Caco-2 (cell line): ENCODE data around the gene ASTN1. TPM values are rescaled to one million over a fixed set of nuclear protein-coding genes. Genes with fewer than 3 reads are reported as not detected.

Experiments
- BruUV-seq: library from RNA; stranded (reverse); fragments of 400-500 nt; replicated peaks from 2 replicates; lab custom pipeline; 2021; lab: Mats Ljungman, UMichigan
- CTCF ChIA-PET: fragments of 300-600 bp; sonication (Branson Sonifier 250); formaldehyde crosslinking; loops from one replicate; lab custom pipeline; 2022; ENCODE audit warnings: antibody characterized with exemption; lab: Charles Lee
- POLR2A ChIA-PET: fragments of 300-600 bp; sonication (Branson Sonifier 250); formaldehyde crosslinking; loops from one replicate; lab custom pipeline; 2022; ENCODE audit warnings: antibody characterized with exemption; lab: Charles Lee
- DNase-seq, 2 experiments: peaks; one replicate each; pipeline versions ENCODE4 v3.0.0 to v3.0.0-alpha.2; 2020 to 2022
- H3K27me3 ChIP-seq: replicated peaks from 2 replicates; pipeline ENCODE4 v1.6.0; 2011; ENCODE audit warnings: low read length; ENCODE audit not compliant: control insufficient read depth, insufficient read depth
- H3K36me3 ChIP-seq: 2 replicates; pipeline ENCODE4 v1.5.1; 2011; ENCODE audit warnings: low read length; ENCODE audit not compliant: control insufficient read depth, insufficient read depth
- H3K4me1 ChIP-seq: fragments of 250-450 bp; sonication (Bioruptor Pico); 2 replicates; pipeline ENCODE4 v1.5.1; 2020; ENCODE audit warnings: mild to moderate bottlenecking
- H3K4me3 ChIP-seq: 2 replicates; pipeline ENCODE4 v1.5.1; 2011; ENCODE audit warnings: low read depth, mild to moderate bottlenecking, control low read depth, low read length
- H3K9me3 ChIP-seq: fragments of 250-450 bp; sonication (Bioruptor Pico); 2 replicates; pipeline ENCODE4 v1.5.1; 2020; ENCODE audit warnings: mild to moderate bottlenecking, moderate library complexity
- H3K27ac Mint-ChIP-seq: one replicate; pipeline ENCODE4 v1.8.0; 2022; ENCODE audit warnings: mixed read lengths; ENCODE audit not compliant: unreplicated experiment
- H3K27me3 Mint-ChIP-seq: one replicate; pipeline ENCODE4 v1.8.0; 2022; ENCODE audit warnings: mixed read lengths; ENCODE audit not compliant: insufficient read depth, unreplicated experiment
- H3K36me3 Mint-ChIP-seq: one replicate; pipeline ENCODE4 v1.8.0; 2022; ENCODE audit warnings: mild to moderate bottlenecking, mixed read lengths; ENCODE audit not compliant: insufficient read depth, unreplicated experiment
- H3K4me1 Mint-ChIP-seq: one replicate; pipeline ENCODE4 v1.8.0; 2022; ENCODE audit warnings: low read depth, mixed read lengths; ENCODE audit not compliant: unreplicated experiment
- H3K4me3 Mint-ChIP-seq: one replicate; pipeline ENCODE4 v1.8.0; 2022; ENCODE audit warnings: mild to moderate bottlenecking, moderate library complexity, mixed read lengths; ENCODE audit not compliant: unreplicated experiment
- H3K9me3 Mint-ChIP-seq: one replicate; pipeline ENCODE4 v1.8.0; 2022; ENCODE audit warnings: mixed read lengths; ENCODE audit not compliant: unreplicated experiment
- CTCF ChIP-seq, 2 experiments: fragments of 200-600 bp in 1 of 2; IDR thresholded peaks; 1 replicate in 1 of 2; 2 replicates in 1 of 2; pipeline versions ENCODE4 v1.5.1 to v1.8.0; 2011 to 2022; ENCODE audit warnings: antibody characterized with exemption in 1 of 2, control low read depth in 1 of 2, inconsistent platforms in 1 of 2, low read depth in 1 of 2, low read length in 1 of 2, mild to moderate bottlenecking in 1 of 2, moderate library complexity in 1 of 2; ENCODE audit not compliant: insufficient read depth in 1 of 2, severe bottlenecking in 1 of 2, unreplicated experiment in 1 of 2
- intact Hi-C: fragments of 100-400 bp; cut with micrococcal nuclease; formaldehyde crosslinking; loops from one replicate; pipeline ENCODE4 v1.10.0; 2022; ENCODE audit not compliant: unreplicated experiment
- total RNA-seq: library from RNA; stranded (reverse); gene quantifications from 2 replicates; pipeline ENCODE4 v1.2.3, GENCODE V29; 2022

The ASTN1 gene
- total RNA-seq, 1 experiment from 2014 or later: not detected

- no peaks in the 10 kb centered on the region for H3K9me3 Mint-ChIP-seq
- no TSS peak for BruUV-seq
- H3K4me1 Mint-ChIP-seq: no peaks in the 10 kb centered on the region
- H3K4me3 Mint-ChIP-seq: no peak overlapping the region
- Histone ChIP-seq H3K27me3 (no peaks in the 10 kb centered on the region; the same call in none of the 2 replicates), H3K9me3 (no peaks in the 10 kb centered on the region), H3K4me3 (no peak overlapping the region), H3K4me1 (no peaks in the 10 kb centered on the region), H3K36me3 (no peaks in the 10 kb centered on the region)
- no peaks in the 10 kb centered on the region for H3K36me3 Mint-ChIP-seq
- ChIA-PET POLR2A (no interaction called here), CTCF (no interaction called here)
- intact Hi-C loops: no loop called here
- peaks cover 15% of the 10 kb centered on the region for H3K27me3 Mint-ChIP-seq
- DNase-seq: no peak
- TF ChIP-seq CTCF (IDR thresholded peaks at IDR 0.05; ENCODE audit: insufficient read depth in 1 of 2, low read depth in 1 of 2, low read length in 1 of 2, severe bottlenecking in 1 of 2, unreplicated experiment in 1 of 2): no peak
- H3K27ac Mint-ChIP-seq: no peak overlapping the region
Measured at GRCh38 chr1:176961678-176962077, 202.8 kb downstream of the ASTN1 start.

GRCh38 chr1:176959191-176959820 is 205.2 kb downstream of the ASTN1 start:
- Histone ChIP-seq H3K27me3 (no peaks in the 10 kb centered on the region; the same call in none of the 2 replicates), H3K4me1 (no peaks in the 10 kb centered on the region), H3K4me3 (no peak overlapping the region), H3K36me3 (no peaks in the 10 kb centered on the region), H3K9me3 (no peaks in the 10 kb centered on the region)
- H3K27me3 Mint-ChIP-seq: peaks cover 17% of the 10 kb centered on the region
- no peak for TF ChIP-seq CTCF (IDR thresholded peaks at IDR 0.05; ENCODE audit: insufficient read depth in 1 of 2, low read depth in 1 of 2, low read length in 1 of 2, severe bottlenecking in 1 of 2, unreplicated experiment in 1 of 2)
- no peak for DNase-seq
- no peak overlapping the region for H3K27ac Mint-ChIP-seq
- intact Hi-C loops: no loop called here
- ChIA-PET CTCF (no interaction called here), POLR2A (no interaction called here)
- H3K9me3 Mint-ChIP-seq: no peaks in the 10 kb centered on the region
- no peaks in the 10 kb centered on the region for H3K4me1 Mint-ChIP-seq
- H3K36me3 Mint-ChIP-seq: no peaks in the 10 kb centered on the region
- H3K4me3 Mint-ChIP-seq: no peak overlapping the region
- no TSS peak for BruUV-seq

- no peaks in the 10 kb centered on the region; the same call in 1 of the 2 replicates for H3K27me3 ChIP-seq
- no TSS peak for BruUV-seq
- H3K9me3 ChIP-seq: no peaks in the 10 kb centered on the region
- POLR2A ChIA-PET: no interaction called here
- TF ChIP-seq CTCF (IDR thresholded peaks at IDR 0.05; ENCODE audit: insufficient read depth in 1 of 2, low read depth in 1 of 2, low read length in 1 of 2, severe bottlenecking in 1 of 2, unreplicated experiment in 1 of 2): no peak
- no peaks in the 10 kb centered on the region for H3K9me3 Mint-ChIP-seq
- H3K36me3 Mint-ChIP-seq: no peaks in the 10 kb centered on the region
- CTCF ChIA-PET: no interaction called here
- intact Hi-C loops: no loop called here
- no peaks in the 10 kb centered on the region for H3K36me3 ChIP-seq
- no peak overlapping the region for H3K27ac Mint-ChIP-seq
- DNase-seq: no peak
- H3K27me3 Mint-ChIP-seq: peaks cover 8% of the 10 kb centered on the region
- H3K4me3 ChIP-seq: no peak overlapping the region
- no peak overlapping the region for H3K4me3 Mint-ChIP-seq
- H3K4me1 ChIP-seq: no peaks in the 10 kb centered on the region
- no peaks in the 10 kb centered on the region for H3K4me1 Mint-ChIP-seq
Measured at GRCh38 chr1:176957603-176958002, 206.9 kb downstream of the ASTN1 start.
